HG03135 (cell line): ENCODE measurements around the gene IGFBPL1.
"Not testable (repeated sequence)": the region's sequence is repeated elsewhere in the genome, so short reads cannot be mapped to it uniquely, and the experiment has no call there.

Source experiments
- ATAC-seq: cut with Tn5 transposase; IDR thresholded peaks from one replicate; pipeline ENCODE4 v1.9.1; 2021; ENCODE audit warnings: mild to moderate bottlenecking, moderate library complexity; ENCODE audit not compliant: unreplicated experiment

The IGFBPL1 gene

GRCh38 chr9:38401994-38402393, 22.3 kb downstream of the IGFBPL1 start:
- ATAC-seq: no peak

DNA sequence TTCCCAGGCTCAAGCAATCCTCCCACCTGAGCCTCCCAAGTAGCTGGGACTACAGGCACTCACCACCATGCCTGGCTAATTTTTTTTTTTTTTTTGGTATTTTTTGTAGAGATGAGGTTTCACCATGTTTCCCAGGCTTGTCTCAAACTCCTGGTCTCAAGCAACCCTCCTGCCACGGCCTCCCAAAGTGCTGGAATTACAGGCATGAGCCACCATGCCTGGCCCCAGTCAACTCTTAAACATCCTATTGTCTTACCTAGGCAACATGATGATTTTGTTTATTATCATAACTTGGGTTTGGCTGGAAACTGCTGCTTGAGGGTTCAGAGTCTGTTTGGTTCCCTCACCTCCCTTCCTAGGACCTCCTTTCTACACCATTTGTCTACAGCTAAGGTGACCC, 25.1 kb downstream of the IGFBPL1 start:
- ATAC-seq: not testable (repeated sequence)

- no peak for ATAC-seq
Observed at GRCh38 chr9:38396371-38396671, 27.9 kb downstream of the IGFBPL1 start.

- no peak for ATAC-seq
Observed at GRCh38 chr9:38395653-38396370, 28.4 kb downstream of the IGFBPL1 start.

DNA sequence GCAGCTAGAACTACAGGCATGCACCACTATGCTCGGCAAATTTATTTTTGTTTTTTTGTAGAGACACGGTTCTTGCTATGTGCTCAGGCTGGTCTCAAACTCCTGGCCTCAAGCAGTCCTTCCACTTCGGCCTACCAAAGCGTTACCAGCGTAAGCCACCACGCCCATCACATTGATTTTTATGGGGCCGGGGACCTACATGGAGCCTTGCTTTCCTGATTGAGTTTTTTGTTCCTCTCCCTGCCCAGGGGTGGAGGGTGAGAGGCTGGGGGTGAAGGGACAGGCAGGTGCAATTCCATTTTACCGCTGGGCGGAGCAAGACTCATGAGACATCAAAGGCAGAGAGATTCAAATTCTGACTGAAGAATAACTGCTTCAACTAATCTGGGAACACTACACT, 29.8 kb downstream of the IGFBPL1 start:
- ATAC-seq: no peak

DNA sequence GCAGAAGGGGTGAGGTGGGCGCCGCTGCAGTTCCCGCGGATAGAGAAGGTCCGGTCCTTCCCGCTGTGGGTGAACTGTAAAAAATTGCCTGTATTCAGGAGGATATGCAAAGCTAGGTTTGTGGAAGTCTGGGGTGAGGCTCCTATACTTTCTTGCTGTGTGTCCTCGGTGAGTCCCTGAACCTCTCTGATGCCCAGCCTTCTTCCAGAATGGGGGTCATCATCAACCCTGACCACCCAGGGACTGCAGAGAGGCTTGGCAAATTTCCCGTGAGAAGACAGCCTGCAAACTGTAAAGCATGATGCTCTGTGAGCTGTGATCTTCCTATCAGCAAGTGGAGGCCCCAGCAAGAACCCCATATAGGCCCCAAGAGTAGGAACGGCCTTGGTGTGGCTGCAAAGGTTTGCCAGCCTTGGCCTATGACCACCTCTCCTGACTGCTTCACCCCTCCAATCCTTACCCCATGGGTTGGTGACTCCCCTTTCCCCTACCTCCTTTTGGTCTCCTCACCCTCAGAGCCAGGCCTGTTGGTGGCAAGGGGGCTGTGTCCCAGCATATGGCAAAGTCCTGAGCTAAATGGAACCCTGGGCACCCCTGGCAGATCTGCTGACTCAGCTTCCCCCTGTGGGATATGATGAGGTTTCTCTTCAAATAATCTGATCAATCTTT, 31.0 kb downstream of the IGFBPL1 start:
- no peak for ATAC-seq

DNA sequence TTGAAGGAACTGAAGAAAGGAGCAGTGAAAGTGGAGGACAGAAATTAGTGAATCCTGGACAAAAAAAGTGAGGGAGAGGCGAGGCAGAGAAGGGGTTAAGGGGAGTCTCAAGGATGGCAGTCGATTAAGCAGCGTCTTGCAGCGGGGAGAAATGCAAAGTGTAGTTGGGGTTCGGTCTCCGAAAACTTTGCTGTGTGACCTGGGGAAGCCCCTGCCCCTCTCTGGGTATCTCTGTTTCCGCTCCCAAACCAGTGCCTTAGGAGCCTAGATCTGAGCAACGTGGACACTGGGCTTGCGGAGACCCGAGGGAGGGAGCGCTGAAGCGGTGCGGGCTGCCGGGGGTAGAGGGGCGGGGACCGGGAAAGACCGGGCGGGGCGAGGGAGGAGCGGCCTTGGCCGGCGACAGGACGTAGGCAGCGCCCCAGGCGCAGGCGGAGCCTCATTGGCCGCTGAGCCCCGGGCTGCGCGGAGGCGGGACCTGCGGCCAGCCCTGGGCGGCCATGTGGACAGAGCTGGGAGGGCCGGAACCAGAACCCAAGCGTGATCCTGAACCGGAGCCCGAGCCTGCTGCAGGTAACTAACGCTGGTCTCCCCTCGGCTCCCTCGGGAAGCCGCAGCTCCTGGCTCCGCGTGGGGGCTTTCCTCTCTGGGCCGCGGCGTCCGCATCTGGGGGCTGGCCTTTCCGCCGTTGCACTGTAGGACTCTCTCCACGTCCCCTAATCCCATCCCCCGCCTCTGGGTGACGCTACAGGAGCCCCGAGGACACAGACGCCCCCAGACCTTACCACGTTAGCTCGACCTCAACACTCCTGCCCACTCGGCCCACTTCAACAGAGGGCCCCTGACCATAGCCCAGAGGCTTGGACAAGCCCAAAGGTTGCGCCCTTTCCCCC, 31.8 kb downstream of the IGFBPL1 start, which contains the start of gene ALDH1B1:
Gene ALDH1B1, plus strand, starts transcription at position 468 of the 893 bp plus-strand sequence. CDS start 3,047 bp downstream, outside the sequence.
- peak; percentile 97 for ATAC-seq

DNA sequence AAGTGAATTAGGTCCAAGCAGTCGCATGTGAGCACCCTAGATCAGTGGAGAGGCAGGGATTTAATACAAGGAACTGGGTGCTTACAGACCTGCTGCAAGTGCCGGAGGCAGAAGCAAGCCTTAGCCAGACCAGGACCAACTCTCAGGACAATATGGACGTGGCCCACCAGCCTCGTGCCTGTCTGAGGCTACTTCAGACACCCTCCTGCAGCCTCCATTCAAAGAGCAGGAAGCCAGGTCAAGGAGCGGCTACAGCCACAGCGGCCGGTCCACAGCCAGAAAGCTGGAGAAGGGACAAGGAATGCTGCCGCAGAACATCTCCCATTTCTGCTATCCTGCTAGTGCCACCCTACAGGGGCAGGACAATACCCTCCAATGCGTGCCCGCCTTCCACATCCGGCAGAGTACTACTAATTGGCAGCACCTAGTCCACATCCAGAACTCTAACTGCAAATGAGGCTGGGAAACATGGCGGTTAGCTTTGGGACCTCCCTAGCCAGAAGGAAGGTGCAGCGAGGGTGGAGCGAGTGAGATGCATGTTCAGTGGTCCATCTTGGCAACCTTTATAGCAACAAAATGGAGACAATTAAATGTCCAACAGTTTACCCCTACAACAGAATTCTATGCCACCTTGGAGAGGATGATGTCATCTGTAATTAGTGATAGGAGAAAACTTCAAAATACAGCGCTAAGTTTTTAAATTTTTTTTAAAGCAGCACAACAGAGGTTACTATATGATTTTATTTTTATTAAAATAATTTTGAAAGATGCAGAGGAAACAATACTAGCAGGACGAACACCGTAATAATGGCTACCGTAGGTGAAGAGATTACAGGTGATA, 32.8 kb downstream of the IGFBPL1 start:
- no peak for ATAC-seq

DNA sequence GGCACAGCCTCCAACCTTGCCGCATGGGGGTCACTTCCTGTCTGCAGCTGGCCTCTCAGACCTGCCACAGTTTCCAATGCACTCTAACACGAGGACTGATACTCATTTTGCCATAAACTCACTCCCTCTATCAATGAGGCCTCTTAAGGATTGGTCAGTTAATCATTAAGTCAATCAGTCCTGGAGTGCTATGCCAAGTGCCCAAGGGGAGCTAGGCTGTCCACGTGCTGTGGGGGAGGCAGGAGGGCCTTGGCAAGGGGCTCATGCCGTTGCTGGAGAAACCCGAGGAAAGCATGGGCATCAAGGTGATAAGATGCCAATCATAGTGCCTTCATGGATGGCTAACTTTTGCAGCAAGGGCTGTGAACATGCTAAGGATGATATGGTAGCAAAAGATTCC, 33.4 kb downstream of the IGFBPL1 start:
- ATAC-seq: no peak

- ATAC-seq: no peak
Observed at GRCh38 chr9:38390442-38390841, 33.8 kb downstream of the IGFBPL1 start.

DNA sequence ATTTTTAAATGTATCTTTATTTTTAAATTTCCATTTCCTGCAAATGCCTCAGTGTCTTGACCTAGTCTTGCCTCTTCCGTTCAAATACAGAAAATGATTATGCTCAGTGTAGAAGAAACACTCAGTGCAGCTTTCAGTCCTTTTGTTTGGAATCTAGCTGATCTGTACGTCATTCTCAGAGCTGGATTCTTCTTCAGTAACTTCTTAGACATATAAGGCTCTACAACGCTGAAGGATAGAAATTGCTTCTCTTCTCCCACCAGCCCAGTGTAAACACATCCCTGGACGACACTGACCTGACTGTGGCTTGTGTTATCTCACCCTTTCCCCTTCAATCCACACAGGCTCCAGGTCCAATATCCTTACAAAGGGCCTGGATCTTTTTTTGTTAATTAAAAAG, 34.9 kb downstream of the IGFBPL1 start:
- no peak for ATAC-seq

GRCh38 chr9:38388283-38389223, 35.7 kb downstream of the IGFBPL1 start:
- no peak for ATAC-seq

DNA sequence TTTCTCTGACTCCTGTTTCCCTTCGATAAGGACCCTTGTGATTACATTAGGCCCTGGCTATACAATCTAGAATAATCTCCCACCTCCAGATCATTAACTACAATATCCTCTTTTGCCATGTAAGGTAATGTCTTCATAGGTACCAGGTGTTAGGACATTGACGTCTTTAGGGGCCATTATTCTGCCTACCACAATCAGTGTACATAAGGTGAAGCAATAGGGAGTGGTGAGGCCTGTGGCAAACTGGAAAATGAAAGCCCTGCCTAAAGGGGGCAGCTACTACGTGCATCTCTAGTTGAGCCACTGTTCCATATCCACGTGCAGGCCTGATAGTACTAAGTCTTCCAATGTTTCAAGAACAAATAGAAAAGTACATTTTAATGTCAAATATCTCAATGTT, 36.5 kb downstream of the IGFBPL1 start:
- no peak for ATAC-seq

DNA sequence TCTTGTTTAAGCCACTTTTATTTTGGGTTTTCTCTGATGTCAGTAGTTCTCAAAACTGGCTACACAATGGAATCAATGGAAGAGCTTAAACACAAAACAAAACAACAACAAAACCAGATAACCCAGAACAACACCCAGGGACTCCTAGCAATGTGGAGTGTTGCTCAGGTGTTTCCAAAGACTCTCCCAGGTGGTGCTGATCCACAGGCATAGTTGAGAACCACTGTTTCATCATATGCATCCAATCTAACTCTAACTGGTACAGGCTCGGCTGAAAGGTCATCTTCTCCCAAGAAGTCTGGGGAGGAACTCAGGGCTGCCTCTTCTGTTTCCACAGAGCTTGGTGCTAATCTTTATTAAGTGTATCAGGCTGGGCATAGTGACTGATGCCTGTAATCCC, 37.2 kb downstream of the IGFBPL1 start:
- no peak for ATAC-seq

GRCh38 chr9:38386319-38386895, 37.8 kb downstream of the IGFBPL1 start:
- no peak for ATAC-seq

GRCh38 chr9:38385896-38386295, 38.4 kb downstream of the IGFBPL1 start:
- ATAC-seq: no peak

DNA sequence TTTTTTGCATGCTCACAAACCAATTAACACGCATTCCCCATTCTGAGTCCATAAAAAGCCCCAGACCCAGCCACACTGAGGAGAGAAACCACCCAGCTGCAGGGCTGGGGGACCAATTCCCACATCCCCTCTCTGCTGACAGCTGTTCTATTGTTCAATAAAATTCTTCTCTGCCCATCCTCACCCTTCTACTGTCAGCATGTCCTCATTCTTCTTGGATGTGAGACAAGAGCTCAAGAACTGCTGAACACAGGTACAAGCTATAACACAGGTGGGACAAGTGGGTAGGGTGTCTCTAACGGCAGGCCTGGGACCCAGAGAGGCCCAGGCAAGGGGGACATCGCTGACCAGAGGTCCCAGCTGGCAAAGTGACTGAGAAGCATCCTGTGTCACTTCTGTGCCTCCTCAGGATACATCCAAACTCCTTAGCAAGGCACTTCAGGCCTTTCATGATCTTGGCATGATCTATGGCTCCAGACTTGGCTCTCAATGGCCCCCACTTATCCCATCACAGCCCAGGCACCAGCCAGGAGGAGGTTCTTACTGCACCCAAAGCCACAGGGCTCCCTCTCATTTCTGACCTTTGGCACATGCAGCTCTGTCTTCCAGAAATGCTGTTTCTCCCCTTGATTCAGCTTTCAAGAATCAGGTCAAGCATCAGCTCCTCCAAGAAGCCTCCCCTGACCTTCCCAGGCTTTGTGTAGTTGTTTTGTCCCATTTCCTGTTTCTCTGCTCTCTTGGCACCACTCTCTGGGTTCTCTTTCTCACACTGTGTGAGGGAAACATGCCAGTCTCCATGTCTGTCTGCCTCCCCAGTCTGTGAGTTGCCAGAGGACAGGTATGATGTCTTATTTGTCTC, 39.0 kb downstream of the IGFBPL1 start:
- ATAC-seq: no peak

DNA sequence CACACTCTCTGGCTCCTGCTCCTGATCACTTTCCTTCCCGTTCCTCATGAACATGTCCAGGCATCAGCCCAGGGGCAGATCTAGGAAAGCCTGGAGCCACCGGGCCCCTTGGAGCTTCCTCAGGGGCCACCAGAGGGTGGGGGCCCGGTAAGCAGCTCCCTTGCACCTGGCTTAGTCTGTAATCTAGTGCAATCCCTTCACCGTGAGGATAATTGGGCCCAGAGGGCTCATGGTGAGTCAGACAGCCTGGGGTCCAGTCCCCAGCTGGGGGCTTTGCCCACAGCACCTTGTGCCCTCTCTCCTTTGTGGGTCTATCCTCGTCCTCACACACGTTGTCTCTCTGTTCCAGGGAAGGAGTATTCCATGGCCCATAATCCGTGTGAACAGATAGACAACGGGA, 42.1 kb downstream of the IGFBPL1 start:
- no peak for ATAC-seq
